Endothelial cell of umbilical vein (primary cell): ENCODE data around the gene NT5DC1. TPM values are rescaled to one million over a fixed set of nuclear protein-coding genes. Genes with fewer than 3 reads are reported as not detected.

Source experiments
- BruUV-seq: library from RNA; stranded (reverse); fragments of 400-500 nt; replicated peaks from 2 replicates; lab custom pipeline; 2021; lab: Mats Ljungman, UMichigan
- CTCF ChIA-PET: fragments of 300-600, 350-600 bp; sonication (Branson Sonifier 250); formaldehyde crosslinking; loops from one replicate; lab custom pipeline; 2021; ENCODE audit warnings: antibody characterized with exemption, inconsistent platforms; lab: Charles Lee
- POLR2A ChIA-PET: fragments of 300-600, 350-600 bp; sonication (Branson Sonifier 250); formaldehyde crosslinking; loops from one replicate; lab custom pipeline; 2021; ENCODE audit warnings: antibody characterized with exemption, inconsistent platforms; lab: Charles Lee
- DNase-seq: peaks from one replicate; pipeline ENCODE4 v3.0.0-alpha.2; 2011; ENCODE audit warnings: low read depth, low spot score
- FAIRE-seq: peaks from 2 replicates; lab custom pipeline; 2011; peaks lifted over from hg19 to GRCh38; lab: Jason Lieb, UNC
- H2AFZ ChIP-seq: 2 replicates; pipeline ENCODE4 v1.6.0; 2012; ENCODE audit warnings: low read depth, low read length, control low read depth, inconsistent platforms
- H3K27ac ChIP-seq: 2 replicates; pipeline ENCODE4 v1.5.1; 2011; ENCODE audit warnings: low read depth, mild to moderate bottlenecking, control low read depth, low read length, moderate library complexity; ENCODE audit not compliant: insufficient read depth
- H3K27me3 ChIP-seq, 2 experiments: 2 replicates each; pipeline versions ENCODE4 v1.6.0 to v1.6.1; 2011; ENCODE audit warnings: low read length in 2 of 2, mixed read lengths in 1 of 2; ENCODE audit not compliant: control insufficient read depth in 2 of 2, insufficient read depth in 2 of 2
- H3K36me3 ChIP-seq, 2 experiments: 2 replicates in 1 of 2; 3 replicates in 1 of 2; pipeline ENCODE4 v1.5.1; 2011; ENCODE audit warnings: low read length in 2 of 2, mild to moderate bottlenecking in 1 of 2, moderate library complexity in 1 of 2; ENCODE audit not compliant: control insufficient read depth in 2 of 2, insufficient read depth in 2 of 2; ENCODE audit errors: extremely low read depth in 1 of 2
- H3K4me1 ChIP-seq: 3 replicates; pipeline ENCODE4 v1.5.1; 2011; ENCODE audit warnings: mild to moderate bottlenecking, low read length; ENCODE audit not compliant: control insufficient read depth, insufficient read depth; ENCODE audit errors: extremely low read depth
- H3K4me2 ChIP-seq: 2 replicates; pipeline ENCODE4 v1.6.1; 2011; ENCODE audit warnings: low read length, control low read depth, mixed read lengths; ENCODE audit not compliant: insufficient read depth
- H3K4me3 ChIP-seq, 3 experiments: fragments of 200-600 bp in 1 of 3; sonication (generic), shearing (Covaris generic) in 1 of 3; replicated peaks in 1 of 3; 2 replicates each; pipeline ENCODE4 v1.5.1; 2011 to 2016; ENCODE audit warnings: control low read depth in 3 of 3, low read length in 3 of 3, mild to moderate bottlenecking in 2 of 3, inconsistent platforms in 1 of 3, low read depth in 1 of 3, moderate library complexity in 1 of 3; ENCODE audit not compliant: insufficient read depth in 1 of 3
- H3K79me2 ChIP-seq: 2 replicates; pipeline ENCODE4 v1.6.0; 2012; ENCODE audit warnings: low read length, inconsistent platforms; ENCODE audit not compliant: control insufficient read depth, insufficient read depth
- H3K9ac ChIP-seq: replicated peaks from 2 replicates; pipeline ENCODE3; 2011; ENCODE audit warnings: low read length, control low read depth; ENCODE audit not compliant: insufficient read depth; ENCODE audit errors: extremely low read depth
- H3K9me1 ChIP-seq: replicated peaks from 3 replicates; pipeline ENCODE4 v1.6.0; 2011; ENCODE audit warnings: mild to moderate bottlenecking, low read length; ENCODE audit not compliant: control insufficient read depth, insufficient read depth; ENCODE audit errors: extremely low read depth
- H3K9me3 ChIP-seq: replicated peaks from 2 replicates; pipeline ENCODE4 v1.5.1; 2012; ENCODE audit warnings: low read length, inconsistent platforms; ENCODE audit not compliant: control insufficient read depth, insufficient read depth
- H4K20me1 ChIP-seq: replicated peaks from 2 replicates; pipeline ENCODE3; 2011; ENCODE audit warnings: mild to moderate bottlenecking, low read length; ENCODE audit not compliant: control insufficient read depth, insufficient read depth; ENCODE audit errors: extremely low read depth
- EZH2 ChIP-seq: IDR thresholded peaks from 2 replicates; pipeline ENCODE4 v1.6.1; 2012; ENCODE audit warnings: borderline replicate concordance, low read depth, mild to moderate bottlenecking, moderate library complexity, low read length, inconsistent platforms; ENCODE audit not compliant: severe bottlenecking
- FOS ChIP-seq: IDR thresholded peaks from 2 replicates; pipeline ENCODE4 v1.6.1; 2011; ENCODE audit warnings: mild to moderate bottlenecking, low read length, moderate library complexity, borderline replicate concordance; ENCODE audit not compliant: insufficient read depth
- GATA2 ChIP-seq: IDR thresholded peaks from 2 replicates; pipeline ENCODE4 v1.7.0; 2011; ENCODE audit warnings: low read depth, mild to moderate bottlenecking, moderate library complexity, mixed read lengths, low read length; ENCODE audit not compliant: insufficient read length, insufficient read depth
- JUN ChIP-seq: IDR thresholded peaks from 2 replicates; pipeline ENCODE4 v1.6.1; 2011; ENCODE audit warnings: borderline replicate concordance, low read depth; ENCODE audit not compliant: insufficient read length, insufficient read depth
- MYC ChIP-seq: IDR thresholded peaks from one replicate; pipeline ENCODE4 v1.6.1; 2011; ENCODE audit warnings: mild to moderate bottlenecking, low read depth, low read length
- POLR2A ChIP-seq: IDR thresholded peaks from 2 replicates; pipeline ENCODE4 v1.6.1; 2012; ENCODE audit warnings: low read depth, mild to moderate bottlenecking, control low read depth, low read length
- POLR2AphosphoS5 ChIP-seq: IDR thresholded peaks from 2 replicates; pipeline ENCODE4 v1.6.1; 2012; ENCODE audit warnings: low read depth, mild to moderate bottlenecking, control low read depth, low read length, moderate library complexity; ENCODE audit not compliant: insufficient read depth
- dilution Hi-C: fragments of 300-500 bp; cut with MboI; formaldehyde crosslinking; loops from one replicate; pipeline ENCODE4 v1.15.0; 2019; ENCODE audit warnings: low sequenced_read_pairs; ENCODE audit not compliant: extremely low pct_ligation_motif_present
- intact Hi-C: fragments of 100-400 bp; cut with micrococcal nuclease; formaldehyde crosslinking; loops from one replicate; pipeline ENCODE4 v1.10.0; 2022
- polyA plus RNA-seq, 4 experiments: library from polyadenylated mRNA; depleted of rRNA in 3 of 4; stranded (reverse) in 3 of 4; unstranded in 1 of 4; fragments of >200 nt; gene quantifications; 2 replicates each; pipeline versions ENCODE4 v1.2.1 to v1.2.3, GENCODE V29; 2011 to 2012; ENCODE audit warnings: missing spikeins in 1 of 4
- total RNA-seq: library from RNA; stranded (reverse); gene quantifications from 2 replicates; pipeline ENCODE4 v1.2.3, GENCODE V29; 2021
- TF ChIP-seq, protein P1 (sequence below): IDR thresholded peaks from 2 replicates; pipeline ENCODE4 v1.6.1; 2011; ENCODE audit not compliant: insufficient read depth, insufficient read length
- TF ChIP-seq, protein P2 (sequence below), 2 donors: IDR thresholded peaks; 1 replicate in 1 of 2; 2 replicates in 1 of 2; pipeline ENCODE4 v1.5.1; 2011; ENCODE audit warnings: low read length in 2 of 2, mild to moderate bottlenecking in 2 of 2, moderate library complexity in 2 of 2, control low read depth in 1 of 2, inconsistent platforms in 1 of 2, low read depth in 1 of 2; ENCODE audit not compliant: insufficient read depth in 1 of 2; ENCODE audit errors: extremely low read depth in 1 of 2

Gene NT5DC1
- total and polyA plus RNA-seq, 2 donors (not counting 3 experiments of a cell fraction or from before 2014, with no cell fraction given), result 11.3 to 24.3 TPM

DNA sequence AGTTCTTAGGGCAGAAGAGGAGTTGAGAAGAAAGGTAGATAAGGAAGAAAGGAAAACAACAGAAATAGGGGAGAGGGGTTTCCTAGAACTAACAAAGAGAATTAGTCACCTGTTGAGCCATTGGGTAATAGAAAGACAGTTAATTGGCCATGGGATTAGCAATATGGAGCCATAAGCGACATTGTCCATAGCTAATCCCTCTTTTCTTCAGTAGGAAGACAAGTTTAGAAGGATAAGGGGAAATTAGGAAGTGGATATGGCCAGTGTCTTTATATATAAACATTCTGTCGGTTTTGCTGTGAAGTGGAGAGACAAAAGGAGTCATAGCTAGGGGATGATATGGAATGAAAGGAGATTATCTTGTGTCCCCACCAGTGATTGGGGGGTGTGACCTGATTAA lies 69.2 kb downstream of the NT5DC1 start:
- no peaks in the 10 kb centered on the region for H4K20me1 ChIP-seq

DNA sequence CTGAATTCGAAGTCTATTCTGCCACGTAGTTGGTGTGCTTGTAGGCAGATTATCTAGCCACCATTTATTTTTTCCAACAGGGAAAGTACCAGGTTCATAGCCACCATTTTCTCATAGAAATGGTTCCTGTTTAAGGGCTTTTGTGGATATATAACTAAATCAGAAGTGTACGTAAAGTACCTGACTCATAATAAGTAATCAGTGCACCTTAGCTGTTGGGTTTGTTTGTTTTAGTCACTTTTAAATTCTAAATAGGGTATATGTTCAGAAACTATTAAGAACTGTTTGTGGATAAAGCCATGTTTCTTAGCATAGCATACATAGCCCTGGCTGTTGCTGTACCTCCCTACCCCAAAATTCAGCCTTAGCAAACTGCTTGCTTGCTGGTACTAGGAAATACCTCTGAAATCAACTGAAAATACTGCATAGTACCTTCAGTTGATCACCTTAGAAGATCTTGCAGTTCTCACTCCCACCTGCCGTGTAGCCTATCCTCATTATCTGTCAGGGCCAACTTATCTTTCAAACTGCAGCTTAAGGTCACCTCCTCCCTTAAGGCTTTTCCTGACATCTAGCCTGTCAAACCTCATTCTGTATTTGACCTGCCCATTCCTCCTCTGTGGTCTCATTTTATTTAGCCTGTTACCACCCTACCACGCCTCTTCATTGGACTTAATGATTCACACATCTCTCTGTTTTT lies 69.9 kb downstream of the NT5DC1 start:
- CTCF ChIA-PET, result no interaction called here
- H3K9me1 ChIP-seq, result no peaks in the 10 kb centered on the region
- no peak for DNase-seq
- H2AFZ ChIP-seq, result no peak overlapping the region
- H3K27ac ChIP-seq, result no peak overlapping the region
- no peak overlapping the region for H3K4me2 ChIP-seq
- POLR2A ChIA-PET, result no interaction called here
- no peaks in the 10 kb centered on the region for H3K36me3 ChIP-seq
- H4K20me1 ChIP-seq, result no peaks in the 10 kb centered on the region
- intact Hi-C loops, result no loop called here
- no peaks in the 10 kb centered on the region for H3K79me2 ChIP-seq
- no TSS peak for BruUV-seq
- no peaks in the 10 kb centered on the region for H3K4me1 ChIP-seq
- H3K9me3 ChIP-seq, result no peaks in the 10 kb centered on the region
- H3K27me3 ChIP-seq, result no peaks in the 10 kb centered on the region
- TF ChIP-seq, protein P1, sequence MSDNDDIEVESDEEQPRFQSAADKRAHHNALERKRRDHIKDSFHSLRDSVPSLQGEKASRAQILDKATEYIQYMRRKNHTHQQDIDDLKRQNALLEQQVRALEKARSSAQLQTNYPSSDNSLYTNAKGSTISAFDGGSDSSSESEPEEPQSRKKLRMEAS, result no peak
- TF ChIP-seq FOS (no peak), EZH2 (no peak), POLR2A (no peak), GATA2 (no peak), MYC (no peak), JUN (no peak), POLR2AphosphoS5 (no peak)
- TF ChIP-seq, protein P2, sequence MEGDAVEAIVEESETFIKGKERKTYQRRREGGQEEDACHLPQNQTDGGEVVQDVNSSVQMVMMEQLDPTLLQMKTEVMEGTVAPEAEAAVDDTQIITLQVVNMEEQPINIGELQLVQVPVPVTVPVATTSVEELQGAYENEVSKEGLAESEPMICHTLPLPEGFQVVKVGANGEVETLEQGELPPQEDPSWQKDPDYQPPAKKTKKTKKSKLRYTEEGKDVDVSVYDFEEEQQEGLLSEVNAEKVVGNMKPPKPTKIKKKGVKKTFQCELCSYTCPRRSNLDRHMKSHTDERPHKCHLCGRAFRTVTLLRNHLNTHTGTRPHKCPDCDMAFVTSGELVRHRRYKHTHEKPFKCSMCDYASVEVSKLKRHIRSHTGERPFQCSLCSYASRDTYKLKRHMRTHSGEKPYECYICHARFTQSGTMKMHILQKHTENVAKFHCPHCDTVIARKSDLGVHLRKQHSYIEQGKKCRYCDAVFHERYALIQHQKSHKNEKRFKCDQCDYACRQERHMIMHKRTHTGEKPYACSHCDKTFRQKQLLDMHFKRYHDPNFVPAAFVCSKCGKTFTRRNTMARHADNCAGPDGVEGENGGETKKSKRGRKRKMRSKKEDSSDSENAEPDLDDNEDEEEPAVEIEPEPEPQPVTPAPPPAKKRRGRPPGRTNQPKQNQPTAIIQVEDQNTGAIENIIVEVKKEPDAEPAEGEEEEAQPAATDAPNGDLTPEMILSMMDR (IDR thresholded peaks at IDR 0.05; ENCODE audit: extremely low read depth in 1 of 2, insufficient read depth in 1 of 2, low read depth in 1 of 2, low read length in 2 of 2), result no peak
- H3K9ac ChIP-seq, result no peak overlapping the region
- no peak for FAIRE-seq
- no peak overlapping the region for H3K4me3 ChIP-seq
- dilution Hi-C loops, result no loop called here

More for the DNA sequence above, 69.2 kb downstream of the NT5DC1 start:
- Histone ChIP-seq H3K9me1 (no peaks in the 10 kb centered on the region), H3K79me2 (no peaks in the 10 kb centered on the region), H3K4me2 (no peak overlapping the region), H3K4me1 (no peaks in the 10 kb centered on the region), H3K9me3 (no peaks in the 10 kb centered on the region), H3K27me3 (no peaks in the 10 kb centered on the region), H3K4me3 (no peak overlapping the region), H2AFZ (no peak overlapping the region), H3K36me3 (no peaks in the 10 kb centered on the region), H3K27ac (no peak overlapping the region), H3K9ac (no peak overlapping the region)
- intact Hi-C loops, result no loop called here
- TF ChIP-seq POLR2A, result no peak
- no TSS peak for BruUV-seq
- dilution Hi-C loops, result no loop called here
- FAIRE-seq (no peak), DNase-seq (no peak)
- ChIA-PET POLR2A (no interaction called here), CTCF (no interaction called here)
